HUES6 (cell line): ENCODE results near the gene PARD3.
"Not testable (repeated sequence)": the region's sequence is repeated elsewhere in the genome, so short reads cannot be mapped to it uniquely, and the experiment has no call there.

Source experiments
- H3K27ac ChIP-seq: 2 replicates; pipeline ENCODE4 v1.7.0; 2013; ENCODE audit warnings: low read depth, mild to moderate bottlenecking, low read length, inconsistent platforms
- H3K27me3 ChIP-seq: 2 replicates; pipeline ENCODE4 v1.6.1; 2013; ENCODE audit warnings: low read length; ENCODE audit not compliant: control insufficient read depth, insufficient read depth
- H3K36me3 ChIP-seq: 2 replicates; pipeline ENCODE4 v1.6.1; 2013; ENCODE audit warnings: low read length; ENCODE audit not compliant: control insufficient read depth, insufficient read depth
- H3K4me1 ChIP-seq: 2 replicates; pipeline ENCODE4 v1.6.1; 2013; ENCODE audit warnings: low read length; ENCODE audit not compliant: control insufficient read depth, insufficient read depth
- H3K4me3 ChIP-seq: 2 replicates; pipeline ENCODE4 v1.5.1; 2013; ENCODE audit warnings: low read depth, low read length
- H3K9ac ChIP-seq: one replicate; pipeline ENCODE4 v1.6.1; 2013; ENCODE audit warnings: mild to moderate bottlenecking, low read length
- H3K9me3 ChIP-seq: 2 replicates; pipeline ENCODE4 v1.6.1; 2013; ENCODE audit warnings: low read depth, low read length; ENCODE audit not compliant: control insufficient read depth, insufficient read depth

The PARD3 gene

GRCh38 chr10:34715511-34716187 lies 99.4 kb downstream of the PARD3 start:
- Histone ChIP-seq H3K9me3 (no peaks in the 10 kb centered on the region), H3K4me1 (peaks cover 13% of the 10 kb centered on the region; the same call in 1 of the 2 replicates), H3K27me3 (no peaks in the 10 kb centered on the region), H3K36me3 (no peaks in the 10 kb centered on the region), H3K4me3 (no peak overlapping the region), H3K27ac (no peak overlapping the region), H3K9ac (no peak overlapping the region)

DNA sequence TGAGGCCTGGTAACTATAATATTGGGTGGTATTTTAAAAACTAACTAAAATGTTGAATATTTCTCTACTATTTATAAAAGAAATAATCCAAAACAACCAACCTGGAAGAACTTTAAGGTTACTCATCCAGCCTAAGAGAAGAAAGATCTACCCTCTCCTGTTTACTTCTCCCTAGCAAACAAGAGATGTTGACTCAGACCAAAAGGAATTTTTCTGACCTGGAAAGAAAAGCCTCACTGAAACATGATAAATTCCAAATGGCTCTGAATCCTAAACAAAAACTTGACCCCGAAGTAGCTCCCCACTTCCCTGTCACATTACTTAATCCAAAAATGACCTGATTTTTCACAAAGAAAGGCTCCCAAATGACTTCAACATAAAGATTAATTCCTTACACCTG lies 101.2 kb downstream of the PARD3 start:
- no peaks in the 10 kb centered on the region for H3K36me3 ChIP-seq
- H3K27me3 ChIP-seq: no peaks in the 10 kb centered on the region
- H3K9me3 ChIP-seq: no peaks in the 10 kb centered on the region
- no peak overlapping the region for H3K9ac ChIP-seq
- H3K4me1 ChIP-seq: peaks cover 13% of the 10 kb centered on the region; the same call in 1 of the 2 replicates
- no peak overlapping the region for H3K27ac ChIP-seq
- no peak overlapping the region for H3K4me3 ChIP-seq

GRCh38 chr10:34711500-34711899 lies 103.6 kb downstream of the PARD3 start:
- Histone ChIP-seq H3K27ac (no peak overlapping the region), H3K9me3 (no peaks in the 10 kb centered on the region), H3K36me3 (no peaks in the 10 kb centered on the region), H3K9ac (no peak overlapping the region), H3K27me3 (no peaks in the 10 kb centered on the region), H3K4me3 (no peak overlapping the region), H3K4me1 (peaks cover 13% of the 10 kb centered on the region; the same call in 1 of the 2 replicates)

DNA sequence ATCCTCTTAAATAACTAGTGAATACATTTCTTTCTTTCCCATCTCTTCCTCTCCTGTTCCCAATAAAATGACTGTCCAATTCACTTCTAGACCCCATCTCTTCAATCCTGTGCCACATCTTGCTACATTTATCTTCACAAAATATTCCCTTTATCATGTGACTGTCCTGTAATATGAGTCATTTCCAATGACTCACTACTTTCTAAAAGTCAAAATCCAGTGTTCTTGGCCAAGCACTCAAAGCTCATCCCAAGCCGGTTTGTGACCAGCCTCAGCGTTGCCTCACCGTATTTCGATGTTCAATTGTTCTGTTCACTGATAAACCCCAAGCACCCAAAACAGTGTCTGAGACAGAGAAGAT lies 104.7 kb downstream of the PARD3 start:
- Histone ChIP-seq H3K4me1 (peaks cover 13% of the 10 kb centered on the region; the same call in 1 of the 2 replicates), H3K27me3 (no peaks in the 10 kb centered on the region), H3K9ac (no peak overlapping the region), H3K4me3 (no peak overlapping the region), H3K36me3 (no peaks in the 10 kb centered on the region), H3K9me3 (no peaks in the 10 kb centered on the region), H3K27ac (no peak overlapping the region)

DNA sequence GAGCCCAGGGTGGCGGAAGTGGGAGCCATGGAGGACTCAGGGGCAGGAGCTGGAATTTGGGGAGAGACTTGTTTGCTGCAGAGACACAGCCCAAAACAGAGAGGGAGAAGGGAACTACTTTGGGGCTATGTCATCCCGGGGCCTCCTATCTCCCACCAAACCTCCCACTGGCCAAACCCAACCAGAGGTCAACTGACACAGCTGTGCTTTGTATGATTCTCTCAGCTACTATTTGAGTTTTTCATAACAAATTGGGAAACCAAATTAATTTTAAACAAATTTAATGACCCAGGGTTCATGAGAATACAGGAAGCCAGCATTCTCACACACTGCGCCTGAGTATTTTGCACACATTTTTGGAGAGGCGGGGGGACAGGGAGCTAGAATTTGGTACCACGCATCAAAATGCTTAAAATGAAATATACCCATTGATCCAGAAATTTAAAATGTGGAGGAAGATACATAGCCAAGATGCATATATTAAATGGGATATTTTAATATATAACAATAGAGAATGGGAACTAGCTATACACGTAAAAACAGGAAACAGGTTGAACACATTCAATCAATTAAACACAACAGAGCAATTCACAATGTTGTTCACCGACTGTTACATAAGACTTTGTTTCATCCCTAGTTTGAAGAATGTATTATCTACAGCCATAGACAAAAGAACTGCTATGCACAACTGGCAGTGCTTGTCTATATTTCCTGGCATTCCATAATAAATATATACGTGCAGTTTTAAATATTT lies 105.3 kb downstream of the PARD3 start:
- H3K36me3 ChIP-seq: no peaks in the 10 kb centered on the region
- H3K27me3 ChIP-seq: no peaks in the 10 kb centered on the region
- H3K4me3 ChIP-seq: no peak overlapping the region
- no peak overlapping the region for H3K9ac ChIP-seq
- H3K9me3 ChIP-seq: no peaks in the 10 kb centered on the region
- H3K27ac ChIP-seq: no peak overlapping the region
- H3K4me1 ChIP-seq: peaks cover 14% of the 10 kb centered on the region; the same call in 1 of the 2 replicates

DNA sequence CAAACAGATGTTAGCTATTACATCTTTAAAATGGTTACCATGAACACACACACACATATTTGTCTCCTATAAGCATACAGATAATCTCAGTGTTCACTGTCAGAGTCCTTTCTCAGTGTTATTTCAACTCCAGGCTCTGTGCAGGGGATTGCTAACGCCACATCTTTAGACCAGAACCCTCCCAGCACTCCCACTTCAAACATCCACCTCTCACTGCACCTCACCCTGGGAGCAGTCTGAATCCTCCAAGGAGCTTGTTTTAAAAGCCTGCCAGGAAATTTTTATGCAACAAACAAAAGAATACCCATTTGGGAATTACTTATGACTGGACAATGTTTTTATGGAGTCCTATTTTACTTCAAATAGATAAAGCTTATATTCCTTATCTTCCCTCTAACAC lies 107.4 kb downstream of the PARD3 start:
- Histone ChIP-seq H3K9ac (no peak overlapping the region), H3K36me3 (no peaks in the 10 kb centered on the region), H3K9me3 (no peaks in the 10 kb centered on the region), H3K27ac (no peak overlapping the region), H3K4me1 (peaks cover 16% of the 10 kb centered on the region), H3K4me3 (no peak overlapping the region), H3K27me3 (no peaks in the 10 kb centered on the region)

DNA sequence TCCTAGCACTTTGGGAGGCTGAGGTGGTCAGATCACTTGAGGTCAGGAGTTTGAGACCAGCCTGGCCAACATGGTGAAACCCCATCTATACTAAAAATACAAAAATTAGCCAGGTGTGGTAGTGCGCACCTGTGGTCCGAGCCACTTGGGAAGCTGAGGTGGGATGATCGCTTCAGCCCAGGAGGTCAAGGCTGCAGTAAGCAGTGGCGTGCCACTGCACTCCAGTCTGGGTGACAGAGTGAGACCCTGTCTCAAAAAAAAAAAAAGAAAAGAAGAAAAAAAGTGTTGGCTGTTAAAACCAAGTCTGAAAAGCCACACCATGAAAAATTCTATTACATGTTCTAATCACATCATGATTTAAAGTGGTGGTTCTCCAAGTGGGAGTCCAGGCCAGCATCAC lies 108.1 kb downstream of the PARD3 start:
- H3K4me1 ChIP-seq: peaks cover 17% of the 10 kb centered on the region
- not testable (repeated sequence) for H3K9ac ChIP-seq, H3K27me3 ChIP-seq, H3K27ac ChIP-seq, H3K4me3 ChIP-seq, H3K9me3 ChIP-seq, H3K36me3 ChIP-seq

DNA sequence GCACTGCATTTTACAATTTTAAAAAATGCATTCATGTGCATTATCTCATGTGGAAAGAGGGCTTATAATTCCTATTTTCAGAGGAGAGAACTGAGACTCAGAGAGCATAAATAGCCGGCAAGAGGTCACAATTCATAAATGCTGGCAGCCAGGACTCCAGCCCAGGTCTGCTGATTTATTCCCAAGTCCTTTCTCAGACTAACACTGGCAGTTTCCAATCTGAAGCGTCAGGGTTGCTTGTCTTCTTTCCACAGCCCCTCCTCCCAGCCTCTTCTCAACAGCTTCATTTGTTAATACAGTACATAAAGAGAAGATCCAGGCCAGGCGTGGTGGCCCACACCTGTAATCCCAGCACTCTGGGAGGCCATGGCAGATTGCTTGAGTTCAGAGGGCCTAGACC lies 108.9 kb downstream of the PARD3 start:
- Histone ChIP-seq H3K27me3 (no peaks in the 10 kb centered on the region), H3K4me3 (no peak overlapping the region), H3K27ac (no peak overlapping the region), H3K4me1 (peaks cover 18% of the 10 kb centered on the region), H3K9ac (no peak overlapping the region), H3K9me3 (no peaks in the 10 kb centered on the region), H3K36me3 (no peaks in the 10 kb centered on the region)

- Histone ChIP-seq H3K9ac (no peak overlapping the region), H3K4me1 (peaks cover 21% of the 10 kb centered on the region), H3K4me3 (no peak overlapping the region), H3K9me3 (no peaks in the 10 kb centered on the region), H3K36me3 (no peaks in the 10 kb centered on the region), H3K27me3 (no peaks in the 10 kb centered on the region), H3K27ac (no peak overlapping the region)
Observed at GRCh38 chr10:34705563-34705962, 109.5 kb downstream of the PARD3 start.

DNA sequence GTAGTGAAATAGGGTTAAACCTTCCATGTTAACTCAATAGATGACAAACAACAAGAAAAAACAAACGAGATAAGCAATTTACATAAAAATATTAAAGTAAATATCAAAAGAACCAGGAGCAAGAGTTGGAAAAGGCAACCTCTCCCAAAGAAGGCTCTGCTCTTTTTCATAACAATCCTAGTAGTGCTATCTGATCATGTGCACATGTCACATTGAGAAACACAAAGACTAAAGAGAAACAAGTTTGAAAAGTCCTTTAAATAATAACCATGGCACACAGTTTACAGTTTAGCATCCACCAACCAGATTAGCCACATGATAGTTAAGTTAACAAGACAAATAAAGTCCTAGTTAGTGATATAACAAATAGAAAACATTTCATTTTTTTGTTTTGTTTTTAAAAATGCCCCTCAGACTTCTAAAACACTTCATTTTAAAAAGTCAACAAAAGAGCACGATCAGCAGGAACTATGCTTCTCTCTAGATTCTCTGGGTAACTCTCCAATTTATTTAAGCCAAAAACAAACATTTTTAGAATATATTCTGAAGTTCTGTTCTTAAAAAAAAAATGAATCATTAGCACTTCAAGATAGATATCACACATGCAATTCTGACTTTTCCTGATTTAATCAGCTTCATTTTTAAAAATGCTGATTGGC lies 110.4 kb downstream of the PARD3 start:
- Histone ChIP-seq H3K27ac (no peak overlapping the region), H3K36me3 (no peaks in the 10 kb centered on the region), H3K4me1 (peaks cover 21% of the 10 kb centered on the region), H3K9ac (no peak overlapping the region), H3K9me3 (no peaks in the 10 kb centered on the region), H3K4me3 (no peak overlapping the region), H3K27me3 (no peaks in the 10 kb centered on the region)

GRCh38 chr10:34702982-34703381 lies 112.1 kb downstream of the PARD3 start:
- Histone ChIP-seq H3K4me3 (no peak overlapping the region), H3K9ac (no peak overlapping the region), H3K4me1 (peaks cover 21% of the 10 kb centered on the region)

More at GRCh38 chr10:34702982-34703381, 112.1 kb downstream of the PARD3 start:
- H3K27ac ChIP-seq: no peak overlapping the region
- H3K9me3 ChIP-seq: no peaks in the 10 kb centered on the region
- no peaks in the 10 kb centered on the region for H3K36me3 ChIP-seq
- no peaks in the 10 kb centered on the region for H3K27me3 ChIP-seq
